H1 (cell line): Measurements from ENCODE around the gene LNPK. TPM values are rescaled to one million over a fixed set of nuclear protein-coding genes. Genes with fewer than 3 reads are reported as not detected.

Experiments
- CTCF ChIA-PET: fragments of 300-600 bp; sonication (Branson Sonifier 250); formaldehyde crosslinking; loops from one replicate; lab custom pipeline; 2021; ENCODE audit not compliant: partially characterized antibody; lab: Charles Lee
- POLR2A ChIA-PET: fragments of 300-600 bp; sonication (Branson Sonifier 250); formaldehyde crosslinking; loops from one replicate; lab custom pipeline; 2021; ENCODE audit warnings: inconsistent platforms; ENCODE audit not compliant: partially characterized antibody; lab: Charles Lee
- DNase-seq, 2 experiments: peaks; one replicate each; pipeline versions ENCODE4 v3.0.0 to v3.0.0-alpha.2; 2010 to 2022; ENCODE audit warnings: low spot score in 2 of 2, low read depth in 1 of 2, mixed read lengths in 1 of 2
- FAIRE-seq: peaks from 2 replicates; lab custom pipeline; 2011; peaks lifted over from hg19 to GRCh38; lab: Jason Lieb, UNC
- H2AFZ ChIP-seq: 2 replicates; pipeline ENCODE4 v1.8.1; 2012; ENCODE audit warnings: low read length, inconsistent platforms
- H2AK5ac ChIP-seq: 2 replicates; pipeline ENCODE4 v1.6.1; 2013; ENCODE audit warnings: low read depth, low read length
- H2BK120ac ChIP-seq: replicated peaks from 2 replicates; pipeline ENCODE3; 2013; ENCODE audit warnings: low read depth, low read length, inconsistent platforms
- H2BK12ac ChIP-seq: 2 replicates; pipeline ENCODE4 v1.6.1; 2013; ENCODE audit warnings: low read depth, low read length
- H2BK15ac ChIP-seq: 2 replicates; pipeline ENCODE4 v1.6.1; 2013; ENCODE audit warnings: low read length
- H2BK20ac ChIP-seq: 2 replicates; pipeline ENCODE4 v1.6.1; 2013; ENCODE audit warnings: low read length
- H2BK5ac ChIP-seq: 2 replicates; pipeline ENCODE4 v1.6.1; 2013; ENCODE audit warnings: low read depth, low read length
- H3K14ac ChIP-seq: 2 replicates; pipeline ENCODE4 v1.6.1; 2013; ENCODE audit warnings: inconsistent platforms; ENCODE audit not compliant: insufficient read length
- H3K18ac ChIP-seq: 2 replicates; pipeline ENCODE4 v1.6.1; 2013; ENCODE audit warnings: low read length; ENCODE audit errors: extremely low read depth
- H3K23ac ChIP-seq: 2 replicates; pipeline ENCODE4 v1.6.1; 2013; ENCODE audit warnings: inconsistent platforms; ENCODE audit not compliant: insufficient read length
- H3K23me2 ChIP-seq: 2 replicates; pipeline ENCODE4 v1.6.1; 2013; ENCODE audit warnings: low read depth, low read length
- H3K27ac ChIP-seq: 2 replicates; pipeline ENCODE4 v1.6.1; 2011; ENCODE audit warnings: low read depth, low read length, inconsistent platforms
- H3K27me3 ChIP-seq, 4 experiments: replicated peaks in 1 of 4; 1 replicate in 1 of 4; 2 replicates in 3 of 4; pipeline versions ENCODE4 v1.6.1 to v1.8.1; 2011 to 2013; ENCODE audit warnings: low read length in 3 of 4, mild to moderate bottlenecking in 3 of 4, inconsistent platforms in 2 of 4, mixed read lengths in 2 of 4, moderate library complexity in 1 of 4; ENCODE audit not compliant: control insufficient read depth in 3 of 4, insufficient read depth in 3 of 4; ENCODE audit errors: extremely low read depth in 1 of 4
- H3K36me3 ChIP-seq, 4 experiments: 2 replicates each; pipeline versions ENCODE4 v1.6.1 to v1.8.1; 2011 to 2013; ENCODE audit warnings: mild to moderate bottlenecking in 4 of 4, low read length in 3 of 4, moderate library complexity in 2 of 4, control low read depth in 1 of 4, inconsistent platforms in 1 of 4; ENCODE audit not compliant: insufficient read depth in 4 of 4, control insufficient read depth in 2 of 4
- H3K4ac ChIP-seq: replicated peaks from 2 replicates; pipeline ENCODE3; 2013; ENCODE audit warnings: low read length, low read depth, mixed read lengths, inconsistent platforms; ENCODE audit not compliant: insufficient read length
- H3K4me1 ChIP-seq, 4 experiments: replicated peaks in 1 of 4; 1 replicate in 1 of 4; 2 replicates in 3 of 4; pipeline versions ENCODE4 v1.6.1 to v1.8.1; 2011 to 2013; ENCODE audit warnings: low read length in 3 of 4, inconsistent platforms in 2 of 4, mixed read lengths in 1 of 4; ENCODE audit not compliant: insufficient read depth in 4 of 4, control insufficient read depth in 3 of 4
- H3K4me2 ChIP-seq, 2 experiments: 2 replicates each; pipeline versions ENCODE4 v1.6.1 to v1.8.1; 2011 to 2013; ENCODE audit warnings: low read depth in 2 of 2, low read length in 2 of 2, control low read depth in 1 of 2, inconsistent platforms in 1 of 2, mild to moderate bottlenecking in 1 of 2; ENCODE audit not compliant: insufficient read depth in 1 of 2
- H3K4me3 ChIP-seq, 4 experiments: fragments of 200-600, 300-600 bp in 1 of 4; sonication (generic), shearing (Covaris generic), sonication (Bioruptor Twin) in 1 of 4; 2 replicates each; pipeline versions ENCODE4 v1.5.1 to v1.8.1; 2011 to 2016; ENCODE audit warnings: low read length in 4 of 4, low read depth in 3 of 4, control low read depth in 2 of 4, inconsistent platforms in 2 of 4, mild to moderate bottlenecking in 2 of 4, mixed read lengths in 1 of 4, moderate library complexity in 1 of 4; ENCODE audit not compliant: insufficient read depth in 2 of 4; ENCODE audit errors: extremely low read depth in 1 of 4
- H3K56ac ChIP-seq: replicated peaks from 2 replicates; pipeline ENCODE3; 2013; ENCODE audit warnings: low read depth, mild to moderate bottlenecking, mixed read lengths, low read length, inconsistent platforms; ENCODE audit not compliant: insufficient read length
- H3K79me1 ChIP-seq: 2 replicates; pipeline ENCODE4 v1.6.1; 2013; ENCODE audit warnings: low read depth, low read length, control low read depth
- H3K79me2 ChIP-seq, 2 experiments: 2 replicates each; pipeline versions ENCODE4 v1.6.1 to v1.8.1; 2012 to 2013; ENCODE audit warnings: low read length in 2 of 2, mild to moderate bottlenecking in 2 of 2, inconsistent platforms in 1 of 2; ENCODE audit not compliant: insufficient read depth in 2 of 2, control insufficient read depth in 1 of 2
- H3K9ac ChIP-seq, 4 experiments: replicated peaks in 1 of 4; 1 replicate in 1 of 4; 2 replicates in 3 of 4; pipeline versions ENCODE4 v1.6.1 to v1.8.1; 2011 to 2013; ENCODE audit warnings: low read depth in 3 of 4, low read length in 3 of 4, control low read depth in 2 of 4, mild to moderate bottlenecking in 2 of 4, moderate library complexity in 2 of 4, inconsistent platforms in 1 of 4; ENCODE audit errors: extremely low read depth in 1 of 4
- H3K9me3 ChIP-seq, 2 experiments: 2 replicates each; pipeline versions ENCODE4 v1.6.1 to v1.8.1; 2012 to 2013; ENCODE audit warnings: mild to moderate bottlenecking in 2 of 2, moderate library complexity in 2 of 2, control low read depth in 1 of 2, inconsistent platforms in 1 of 2, low read depth in 1 of 2, low read length in 1 of 2, mixed read lengths in 1 of 2; ENCODE audit not compliant: insufficient read depth in 2 of 2
- H4K20me1 ChIP-seq, 2 experiments: replicated peaks in 1 of 2; 2 replicates each; pipeline versions ENCODE3 to v1.8.1; 2011 to 2013; ENCODE audit warnings: inconsistent platforms in 2 of 2, low read length in 2 of 2, mild to moderate bottlenecking in 1 of 2; ENCODE audit not compliant: insufficient read depth in 2 of 2, control insufficient read depth in 1 of 2
- H4K5ac ChIP-seq: 2 replicates; pipeline ENCODE4 v1.6.1; 2013; ENCODE audit warnings: low read length, low read depth, mixed read lengths, inconsistent platforms; ENCODE audit not compliant: insufficient read length
- H4K8ac ChIP-seq: 2 replicates; pipeline ENCODE4 v1.8.0; 2013; ENCODE audit warnings: mild to moderate bottlenecking, moderate library complexity, low read length, inconsistent platforms; ENCODE audit not compliant: insufficient read depth; ENCODE audit errors: extremely low read depth
- H4K91ac ChIP-seq: replicated peaks from 2 replicates; pipeline ENCODE3; 2013; ENCODE audit warnings: low read length, mixed read lengths, inconsistent platforms; ENCODE audit not compliant: insufficient read length
- ASH2L ChIP-seq: fragments of 200-600, 300-600 bp; sonication (generic); IDR thresholded peaks from one replicate; pipeline ENCODE4 v1.7.1; 2017; ENCODE audit warnings: low read length
- CHD1 ChIP-seq: IDR thresholded peaks from 2 replicates; pipeline ENCODE4 v1.6.1; 2012; ENCODE audit warnings: low read depth, low read length, improper control_type of control experiment
- E2F6 ChIP-seq: IDR thresholded peaks from 2 replicates; pipeline ENCODE4 v1.6.1; 2012; ENCODE audit warnings: inconsistent platforms
- EP300 ChIP-seq, 2 experiments: IDR thresholded peaks; 1 replicate in 1 of 2; 2 replicates in 1 of 2; pipeline ENCODE4 v1.6.1; 2011 to 2012; ENCODE audit warnings: low read depth in 2 of 2, low read length in 2 of 2, mild to moderate bottlenecking in 2 of 2, borderline replicate concordance in 1 of 2, inconsistent platforms in 1 of 2, moderate library complexity in 1 of 2
- GTF2F1 ChIP-seq: IDR thresholded peaks from 2 replicates; pipeline ENCODE4 v1.6.1; 2012; ENCODE audit warnings: low read depth, low read length, improper control_type of control experiment, borderline replicate concordance
- WGBS, 2 experiments: shearing (Covaris generic) in 1 of 2; methylation state at CpG; one replicate each; pipeline versions ENCODE4 v1.1.6 to v1.1.7; 2013 to 2015; ENCODE audit warnings: low lambda C conversion rate in 2 of 2, mixed read lengths in 2 of 2, inconsistent platforms in 1 of 2, low coverage in 1 of 2, missing lambda C conversion rate in 1 of 2; ENCODE audit not compliant: insufficient replicate concordance in 2 of 2, insufficient coverage in 1 of 2, insufficient read length in 1 of 2; ENCODE audit errors: extremely low coverage in 1 of 2, missing lambda C conversion rate in 1 of 2; 5-methylcytosine and 5-hydroxymethylcytosine counted together
- polyA plus RNA-seq, 7 experiments: library from polyadenylated mRNA; depleted of rRNA in 3 of 7; stranded (reverse) in 5 of 7; unstranded in 2 of 7; fragments of >200 nt in 5 of 7; fragments of 200-250 nt in 2 of 7; gene quantifications; 1 replicate in 5 of 7; 2 replicates in 1 of 7; 4 replicates in 1 of 7; pipeline versions ENCODE4 v1.2.1 to v1.2.3, GENCODE V29; 2011 to 2013; ENCODE audit warnings: missing spikeins in 2 of 7, mixed read lengths in 2 of 7
- total RNA-seq: library from RNA; stranded (reverse); fragmentation: NEBNext Ultra II Directional; extraction: Animal tissue kit (Norgen Biotek cat#: 25700); gene quantifications from 2 replicates; pipeline ENCODE4 v1.2.1, GENCODE V29; 2021

The LNPK gene
- total and polyA plus RNA-seq, 2 of the 8 experiments (the other 6 are each of a cell fraction or from before 2014, with no cell fraction given): 3.1 to 10.3 TPM

DNA sequence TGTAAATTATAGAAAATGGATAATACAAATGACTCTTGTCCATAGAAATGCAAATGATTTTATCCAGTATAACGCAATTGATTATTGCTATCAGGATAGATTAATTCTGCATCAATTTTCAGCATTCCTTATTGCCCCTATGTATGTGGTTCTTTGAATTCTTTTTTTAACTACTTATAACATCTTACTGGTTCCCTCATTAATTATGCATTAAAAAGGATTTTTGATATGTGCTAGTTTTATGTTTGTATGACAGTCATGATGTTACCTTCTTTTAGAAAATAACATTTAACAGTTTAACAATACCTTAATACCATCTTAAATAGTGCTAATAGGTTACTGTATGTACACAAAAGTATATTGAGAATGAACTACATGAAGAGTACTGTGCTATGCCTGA, 20.0 kb upstream of the LNPK start:
- TF ChIP-seq ASH2L (no peak), CHD1 (no peak), GTF2F1 (no peak), EP300 (IDR thresholded peaks at IDR 0.05; ENCODE audit: borderline replicate concordance in 1 of 2, low read depth in 2 of 2, low read length in 2 of 2) (no peak), E2F6 (no peak)
- Histone ChIP-seq H3K23me2 (no peaks in the 10 kb centered on the region; the same call in 1 of the 2 replicates), H3K4me2 (no peak overlapping the region), H3K79me1 (no peaks in the 10 kb centered on the region), H3K27ac (no peak overlapping the region), H2BK15ac (no peak overlapping the region), H2BK12ac (no peak overlapping the region), H3K4ac (no peak overlapping the region), H3K36me3 (no peaks in the 10 kb centered on the region), H2AFZ (no peak overlapping the region), H3K4me1 (no peaks in the 10 kb centered on the region), H3K27me3 (no peaks in the 10 kb centered on the region), H4K91ac (no peak overlapping the region), H2BK5ac (no peak overlapping the region), H3K14ac (no peak overlapping the region), H3K23ac (no peak overlapping the region), H4K8ac (no peak overlapping the region), H4K5ac (no peak overlapping the region), H2BK120ac (no peak overlapping the region), H3K9me3 (no peaks in the 10 kb centered on the region), H3K18ac (no peak overlapping the region), H2BK20ac (no peak overlapping the region), H2AK5ac (no peak overlapping the region), H3K9ac (no peak overlapping the region), H3K4me3 (no peak overlapping the region), H3K79me2 (no peaks in the 10 kb centered on the region), H4K20me1 (no peaks in the 10 kb centered on the region), H3K56ac (no peak overlapping the region)
- FAIRE-seq: no peak
- no peak for DNase-seq
- ChIA-PET POLR2A (no interaction called here), CTCF (no interaction called here)
- WGBS, 2 experiments: 83% methylated on average over 1 of the region's 1 CpG; no CpG with 5 or more reads in 1 of the 2 experiments
